PC-9 (cell line): ENCODE data around the gene CLTB.

Experiments used
- CTCF ChIP-seq: fragments of 200-600 bp; sonication (generic); conservative IDR thresholded peaks from 2 replicates; pipeline ENCODE4 v1.6.1; 2017; ENCODE audit warnings: mixed run types, antibody characterized with exemption, mild to moderate bottlenecking, moderate library complexity
- EZH2 ChIP-seq: fragments of 200-600 bp; sonication (generic); IDR thresholded peaks from 2 replicates; pipeline ENCODE4 v1.8.0; 2017; ENCODE audit warnings: antibody characterized with exemption, low read depth

GRCh38 chr5:176410486-176411180 lies 5.7 kb downstream of the CLTB start:
- TF ChIP-seq CTCF (peak; percentile 52; the same call in 1 of the 2 replicates), EZH2 (no peak)
